GM19468 (cell line): Measurements from ENCODE around the gene ARHGAP1.

Experiments used
- ATAC-seq: cut with Tn5 transposase; IDR thresholded peaks from one replicate; pipeline ENCODE4 v1.9.1; 2021; ENCODE audit warnings: mild to moderate bottlenecking, moderate library complexity, moderate number of reproducible peaks; ENCODE audit not compliant: unreplicated experiment; ENCODE audit errors: extremely low read depth

Gene ARHGAP1

GRCh38 chr11:46655631-46656030 lies 44.8 kb downstream of the ARHGAP1 start:
- ATAC-seq: no peak

DNA sequence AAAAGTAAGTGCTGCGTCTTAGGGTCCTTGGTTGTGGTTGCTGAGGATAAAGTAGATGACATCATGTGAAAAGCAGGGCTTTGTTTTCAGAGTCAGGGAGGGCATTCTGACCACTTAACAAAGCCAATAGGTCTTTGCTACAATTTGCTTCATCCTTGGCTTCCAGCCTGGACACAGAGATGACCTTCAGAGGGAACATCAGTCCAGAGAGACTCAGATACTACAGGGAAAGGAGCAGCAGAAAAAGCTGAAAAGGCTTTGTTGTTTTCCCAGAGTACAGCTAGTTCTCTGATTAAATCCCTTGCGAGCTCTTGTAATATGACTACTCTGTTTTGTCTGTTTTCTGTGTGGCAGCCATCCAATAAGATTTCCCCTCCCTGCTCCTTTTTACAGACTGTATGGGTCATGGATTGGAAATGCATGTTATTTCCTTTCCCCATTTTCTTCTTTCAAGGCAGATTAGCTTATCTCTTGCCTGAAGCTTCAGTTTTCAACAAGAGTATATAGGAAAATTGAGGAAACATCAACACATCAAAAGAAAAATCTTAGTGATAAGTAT lies 51.2 kb downstream of the ARHGAP1 start:
- no peak for ATAC-seq

GRCh38 chr11:46643986-46644385 lies 56.4 kb downstream of the ARHGAP1 start:
- no peak for ATAC-seq

DNA sequence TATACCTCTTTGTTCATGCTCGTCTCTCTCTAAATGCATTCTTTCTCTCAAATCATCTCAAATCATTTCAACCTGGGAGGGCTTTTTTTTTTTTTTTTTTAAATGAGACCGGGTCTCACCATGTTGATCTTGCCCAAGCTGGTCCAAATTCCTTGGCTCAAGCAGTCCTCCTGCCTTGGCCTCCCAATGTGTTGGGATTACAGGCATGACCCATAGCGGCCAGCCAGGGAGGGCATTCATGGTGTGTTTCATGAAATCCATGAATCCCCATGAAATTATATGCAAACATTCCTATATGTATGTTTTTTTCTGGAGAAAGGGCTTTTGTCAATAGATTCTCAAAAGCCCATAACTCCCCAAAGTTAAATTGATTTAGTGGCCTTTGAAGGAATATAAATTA lies 56.9 kb downstream of the ARHGAP1 start:
- ATAC-seq: no peak

GRCh38 chr11:46642627-46643335 lies 57.6 kb downstream of the ARHGAP1 start:
- ATAC-seq: no peak

GRCh38 chr11:46641639-46642038 lies 58.8 kb downstream of the ARHGAP1 start:
- no peak for ATAC-seq

DNA sequence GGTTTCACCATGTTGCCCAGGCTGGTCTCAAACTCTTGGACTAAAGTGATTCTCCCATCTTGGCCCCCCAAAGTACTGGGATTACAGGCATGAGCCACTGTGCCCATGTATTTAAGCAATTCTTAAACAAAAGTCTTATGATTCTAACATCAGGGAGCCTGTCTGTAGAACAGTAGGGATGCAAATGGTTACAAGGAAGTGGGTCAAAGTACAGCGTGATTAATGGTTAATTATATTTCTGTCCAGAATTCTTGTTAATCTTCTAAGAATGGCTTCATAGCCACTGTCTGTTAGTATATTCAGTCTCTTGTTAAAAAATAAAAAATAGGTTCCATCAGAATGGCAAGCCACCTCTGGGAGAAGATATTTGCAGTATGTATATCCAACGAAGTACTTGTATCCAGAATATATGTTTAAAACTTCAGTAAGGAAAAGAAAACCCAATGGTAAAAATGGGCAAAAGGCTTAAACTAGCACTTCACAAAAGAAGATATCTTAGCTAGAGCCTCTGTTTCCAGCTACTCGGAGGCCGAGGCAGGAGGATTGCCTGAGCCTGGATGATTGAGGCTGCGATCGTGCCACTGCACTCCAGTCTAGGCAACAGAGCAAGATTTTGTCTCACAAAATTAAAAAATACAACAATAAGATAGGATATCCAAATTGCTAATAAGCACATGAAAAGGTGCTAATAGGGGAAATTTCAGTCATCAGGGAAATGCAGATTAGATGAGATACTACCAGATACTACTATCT lies 60.2 kb downstream of the ARHGAP1 start:
- no peak for ATAC-seq

- no peak for ATAC-seq
These were observed 61.1 kb downstream of the ARHGAP1 start for GRCh38 chr11:46639197-46639839.

GRCh38 chr11:46637546-46637945 lies 62.9 kb downstream of the ARHGAP1 start:
- ATAC-seq: no peak

GRCh38 chr11:46635557-46636139 lies 64.8 kb downstream of the ARHGAP1 start:
- no peak for ATAC-seq

- no peak for ATAC-seq
These were observed 66.9 kb downstream of the ARHGAP1 start for GRCh38 chr11:46633291-46634217.

- ATAC-seq: no peak
These were observed 67.9 kb downstream of the ARHGAP1 start for GRCh38 chr11:46632502-46632901.

DNA sequence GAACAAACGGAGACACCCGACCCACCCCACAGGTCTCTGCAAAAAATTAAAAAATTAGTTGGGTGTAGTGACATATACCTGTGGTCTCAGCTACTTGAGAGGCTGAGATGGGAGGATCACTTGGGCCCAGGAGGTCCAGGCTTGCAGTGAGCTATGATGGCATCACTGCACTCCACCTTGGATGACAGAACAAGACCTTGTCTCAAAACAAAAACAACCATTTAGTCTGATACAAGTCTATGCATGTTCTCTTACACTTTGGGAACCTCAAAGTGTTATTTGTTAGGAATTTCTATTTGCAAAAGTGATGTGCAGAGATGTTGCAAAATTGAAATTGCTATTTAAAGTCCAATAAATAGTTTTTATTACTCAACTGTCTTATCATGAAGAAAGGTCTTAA lies 68.7 kb downstream of the ARHGAP1 start:
- ATAC-seq: no peak

- no peak for ATAC-seq
These were observed 70.2 kb downstream of the ARHGAP1 start for GRCh38 chr11:46630237-46630636.

- no peak for ATAC-seq
These were observed 71.5 kb downstream of the ARHGAP1 start for GRCh38 chr11:46628961-46629360.
